K562 (cell line): ENCODE results near the gene NEDD9. TPM values are rescaled to one million over a fixed set of nuclear protein-coding genes. Genes with fewer than 3 reads are reported as not detected.

Experiments used
- ATAC-seq: fragments of 200-7000 bp; cut with Tn5 transposase; 3 replicates; pipeline ENCODE4 v1.9.1; 2020; ENCODE audit warnings: moderate library complexity
- BruUV-seq: library from RNA; stranded (reverse); fragments of 400-500 nt; replicated peaks from 2 replicates; lab custom pipeline; 2021; lab: Mats Ljungman, UMichigan
- CTCF ChIA-PET: fragments of 300-600 bp; formaldehyde crosslinking; extraction: SDS; loops from one replicate; lab custom pipeline; 2021; ENCODE audit warnings: low intra/inter-chr PET ratio; lab: Yijun Ruan, JAX
- POLR2A ChIA-PET: fragments of 300-600, 350-650 bp; sonication (Branson Sonifier 250); formaldehyde crosslinking; extraction: SDS; loops from one replicate; lab custom pipeline; 2021; ENCODE audit warnings: antibody characterized with exemption, inconsistent platforms; lab: Yijun Ruan, JAX
- DNase-seq, 4 experiments: peaks; one replicate each; pipeline versions ENCODE4 v3.0.0 to v3.0.0-alpha.2; 2011 to 2018; ENCODE audit warnings: low spot score in 3 of 4, mixed read lengths in 3 of 4; ENCODE audit errors: extremely low read depth in 1 of 4
- FAIRE-seq: peaks from 2 replicates; lab custom pipeline; 2011; peaks lifted over from hg19 to GRCh38; lab: Jason Lieb, UNC
- H2AFZ ChIP-seq: 2 replicates; pipeline ENCODE4 v1.6.0; 2011; ENCODE audit warnings: low read depth, low read length, control low read depth, inconsistent platforms
- H3K27ac ChIP-seq: fragments of 200-600 bp; 3 replicates; pipeline ENCODE4 v1.8.0; 2011; ENCODE audit warnings: low read depth, mild to moderate bottlenecking, control low read depth, inconsistent platforms, low read length, moderate library complexity, mixed read lengths; ENCODE audit errors: extremely low read depth
- H3K27me3 ChIP-seq, 2 experiments: fragments of 300-600 bp in 1 of 2; 2 replicates in 1 of 2; 3 replicates in 1 of 2; pipeline versions ENCODE4 v1.6.0 to v1.8.0; 2011; ENCODE audit warnings: inconsistent platforms in 2 of 2, low read length in 2 of 2, mild to moderate bottlenecking in 1 of 2, mixed read lengths in 1 of 2, moderate library complexity in 1 of 2; ENCODE audit not compliant: control insufficient read depth in 2 of 2, insufficient read depth in 2 of 2
- H3K36me3 ChIP-seq: fragments of 300-600 bp; 3 replicates; pipeline ENCODE4 v1.8.0; 2011; ENCODE audit warnings: mild to moderate bottlenecking, low read length, inconsistent platforms; ENCODE audit not compliant: control insufficient read depth, insufficient read depth
- H3K4me1 ChIP-seq, 2 experiments: fragments of 200-600 bp in 1 of 2; replicated peaks in 1 of 2; 2 replicates in 1 of 2; 3 replicates in 1 of 2; pipeline versions ENCODE4 v1.5.1 to v1.8.0; 2011; ENCODE audit warnings: inconsistent platforms in 2 of 2, low read length in 2 of 2, mild to moderate bottlenecking in 1 of 2, mixed read lengths in 1 of 2, moderate library complexity in 1 of 2; ENCODE audit not compliant: control insufficient read depth in 2 of 2, insufficient read depth in 2 of 2
- H3K4me2 ChIP-seq: 2 replicates; pipeline ENCODE4 v1.6.1; 2011; ENCODE audit warnings: low read length, control low read depth, inconsistent platforms, mixed read lengths; ENCODE audit not compliant: insufficient read depth
- H3K4me3 ChIP-seq: fragments of 200-600 bp; sonication (generic), shearing (Covaris generic); 2 replicates; pipeline ENCODE4 v1.5.1; 2016; ENCODE audit warnings: control low read depth, inconsistent platforms
- H3K79me2 ChIP-seq: fragments of 200-600 bp; 3 replicates; pipeline ENCODE4 v1.8.0; 2011; ENCODE audit warnings: low read length, inconsistent platforms; ENCODE audit not compliant: control insufficient read depth, insufficient read depth
- H3K9ac ChIP-seq, 2 experiments: 2 replicates each; pipeline versions ENCODE4 v1.6.0 to v1.6.1; 2011; ENCODE audit warnings: low read depth in 2 of 2, low read length in 2 of 2, control low read depth in 1 of 2, inconsistent platforms in 1 of 2, mild to moderate bottlenecking in 1 of 2, mixed read lengths in 1 of 2; ENCODE audit not compliant: insufficient read depth in 1 of 2
- H3K9me1 ChIP-seq: one replicate; pipeline ENCODE4 v1.6.0; 2011; ENCODE audit warnings: inconsistent platforms, mild to moderate bottlenecking, low read length, moderate library complexity; ENCODE audit not compliant: control insufficient read depth, insufficient read depth
- H3K9me3 ChIP-seq: replicated peaks from 2 replicates; pipeline ENCODE4 v1.5.1; 2011; ENCODE audit warnings: low read depth, low read length, inconsistent platforms; ENCODE audit not compliant: control insufficient read depth, insufficient read depth
- H4K20me1 ChIP-seq: replicated peaks from 2 replicates; pipeline ENCODE4 v1.6.1; 2011; ENCODE audit warnings: low read length, inconsistent platforms, mixed read lengths; ENCODE audit not compliant: control insufficient read depth, insufficient read depth
- ATF4 ChIP-seq: fragments of 450-650 bp; formaldehyde crosslinking; IDR thresholded peaks from 2 replicates; pipeline ENCODE4 v1.4.0; 2022; ENCODE audit warnings: mild to moderate bottlenecking, moderate library complexity
- BRD4 ChIP-seq: fragments of 200-600 bp; sonication (generic); IDR thresholded peaks from 2 replicates; pipeline ENCODE4 v1.6.1; 2017; ENCODE audit warnings: inconsistent platforms
- GABPB1 ChIP-seq: sonication (generic); formaldehyde crosslinking; IDR thresholded peaks from 2 replicates; pipeline ENCODE4 v1.8.0; 2022; ENCODE audit warnings: mild to moderate bottlenecking, missing genetic modification reagents
- HLTF ChIP-seq: fragments of 450-650 bp; IDR thresholded peaks from 2 replicates; pipeline ENCODE4 v1.6.1; 2016
- KHSRP ChIP-seq: fragments of 450-650 bp; IDR thresholded peaks from 2 replicates; pipeline ENCODE4 v1.6.1; 2017
- NR2C2 ChIP-seq, 2 experiments: fragments of 200-800 bp in 1 of 2; sonication (Bioruptor generic) in 1 of 2; sonication (generic) in 1 of 2; formaldehyde crosslinking in 1 of 2; IDR thresholded peaks; 2 replicates each; pipeline versions ENCODE4 v1.6.1 to v1.8.0; 2016 to 2022; ENCODE audit warnings: mild to moderate bottlenecking in 1 of 2, missing compliant biosample characterization in 1 of 2, missing genetic modification characterization in 1 of 2, missing genetic modification reagents in 1 of 2
- PBX2 ChIP-seq, 2 experiments: IDR thresholded peaks in 1 of 2; conservative IDR thresholded peaks in 1 of 2; 2 replicates each; pipeline ENCODE4 v1.6.1; 2016; ENCODE audit warnings: low read depth in 2 of 2, mild to moderate bottlenecking in 1 of 2, missing compliant biosample characterization in 1 of 2, missing genetic modification characterization in 1 of 2, moderate library complexity in 1 of 2
- RAD51 ChIP-seq: fragments of 450-650 bp; IDR thresholded peaks from 2 replicates; pipeline ENCODE4 v1.7.1; 2016; ENCODE audit warnings: low read depth, mild to moderate bottlenecking, borderline replicate concordance
- RNF2 ChIP-seq: sonication (generic); IDR thresholded peaks from 2 replicates; pipeline ENCODE4 v1.6.1; 2016
- SREBF1 ChIP-seq: fragments of 150-350 bp; IDR thresholded peaks from 2 replicates; pipeline ENCODE4 v1.6.1; 2014; ENCODE audit warnings: antibody characterized with exemption, low read depth, low read length, borderline replicate concordance
- ZC3H4 ChIP-seq: sonication (generic); formaldehyde crosslinking; IDR thresholded peaks from 2 replicates; pipeline ENCODE4 v1.9.0; 2021; ENCODE audit warnings: missing genetic modification reagents, borderline replicate concordance
- ZFP30 ChIP-seq: fragments of 250-450 bp; sonication (Bioruptor Pico); IDR thresholded peaks from 2 replicates; pipeline ENCODE4 v1.8.0; 2022; ENCODE audit warnings: moderate library complexity, mild to moderate bottlenecking, inconsistent platforms, borderline replicate concordance
- ZNF146 ChIP-seq: IDR thresholded peaks from one replicate; pipeline ENCODE4 v1.6.1; 2018; ENCODE audit warnings: missing compliant biosample characterization; ENCODE audit not compliant: unreplicated experiment
- ZNF224 ChIP-seq: sonication (generic); formaldehyde crosslinking; IDR thresholded peaks from 2 replicates; pipeline ENCODE4 v1.8.0; 2022; ENCODE audit warnings: mild to moderate bottlenecking, missing genetic modification reagents
- ZNF431 ChIP-seq: sonication (generic); formaldehyde crosslinking; IDR thresholded peaks from 2 replicates; pipeline ENCODE4 v1.8.0; 2022; ENCODE audit warnings: mild to moderate bottlenecking, missing genetic modification reagents
- ZNF778 ChIP-seq: fragments of 450-650 bp; formaldehyde crosslinking; IDR thresholded peaks from 2 replicates; pipeline ENCODE4 v1.4.0; 2020; ENCODE audit warnings: mild to moderate bottlenecking, moderate library complexity
- in situ Hi-C: fragments of 300-500 bp; cut with MboI; formaldehyde crosslinking; loops from 4 replicates; pipeline ENCODE4 v1.15.0; 2018; ENCODE audit warnings: inconsistent platforms, mixed read lengths
- intact Hi-C: fragments of 100-400 bp; cut with micrococcal nuclease; formaldehyde crosslinking; loops from 2 replicates; pipeline ENCODE4 v1.14.2; 2022
- polyA plus RNA-seq, 8 experiments: library from polyadenylated mRNA; depleted of rRNA in 4 of 8; stranded (reverse) in 5 of 8; unstranded in 3 of 8; fragments of >200 nt; fragmentation: Nextera tagmentation in 2 of 8; fragmentation: Illumina TruSeq in 1 of 8; extraction: Ambion mirVana in 2 of 8; extraction: Trizol in 1 of 8; gene quantifications; 2 replicates each; pipeline versions ENCODE4 v1.2.1 to v1.2.3, GENCODE V29; 2011 to 2014; ENCODE audit warnings: inconsistent platforms in 1 of 8, missing spikeins in 1 of 8
- total RNA-seq, 7 experiments: library from RNA; depleted of rRNA in 6 of 7; stranded (reverse); fragments of >200 nt in 6 of 7; fragmentation: Illumina TruSeq in 2 of 7; extraction: Trizol in 2 of 7; gene quantifications; 2 replicates each; pipeline versions ENCODE4 v1.2.1 to v1.2.3, GENCODE V29; 2011 to 2021; ENCODE audit warnings: low replicate concordance in 1 of 7

The NEDD9 gene
- total and polyA plus RNA-seq, 9 of the 15 experiments (the other 6 are each of a cell fraction or from before 2014, with no cell fraction given): 0.04 to 0.18 (median 0.15) TPM; not detected in 6

GRCh38 chr6:11236076-11236750, 3.7 kb upstream of the NEDD9 start (continued):
- TF ChIP-seq ZFP30 (CRISPR knock-in tag) (no peak), RAD51 (peak; percentile 29; the same call in 1 of the 2 replicates), SREBF1 (no peak), PBX2 (CRISPR knock-in tag; IDR thresholded peaks at IDR 0.05; ENCODE audit: low read depth) (no peak), PBX2 (tag; conservative IDR thresholded peaks at IDR 0.05; ENCODE audit: low read depth) (peak; percentile 47)

- FAIRE-seq (no peak), DNase-seq (no peak), ATAC-seq (no peak)
- no peak overlapping the region for H2AFZ ChIP-seq
- H3K9me3 ChIP-seq: no peaks in the 10 kb centered on the region
- POLR2A ChIA-PET: interaction anchor here (0.7 kb wide), 1 partner anchor 20 kb away, joined by 3 read pairs; no protein-coding TSS in a partner anchor
- no peak overlapping the region for H3K9ac ChIP-seq
- H3K4me3 ChIP-seq: no peak overlapping the region
- no peak overlapping the region for H3K4me2 ChIP-seq
- BruUV-seq: no TSS peak
- no peaks in the 10 kb centered on the region for H4K20me1 ChIP-seq
- H3K9me1 ChIP-seq: no peaks in the 10 kb centered on the region
- in situ Hi-C loops (no loop called here), intact Hi-C loops (no loop called here)
- H3K27ac ChIP-seq: no peak overlapping the region
- peaks cover 3 to 10% of the 10 kb centered on the region in 2 experiments; a peak in 3 of 5 replicates for H3K4me1 ChIP-seq
- CTCF ChIA-PET: no interaction called here
- H3K79me2 ChIP-seq: no peaks in the 10 kb centered on the region
- H3K27me3 ChIP-seq: peaks cover 6 to 29% of the 10 kb centered on the region in 2 experiments; a peak in 4 of 5 replicates
- no peaks in the 10 kb centered on the region for H3K36me3 ChIP-seq
- TF ChIP-seq BRD4 (no peak), ZNF146 (CRISPR knock-in tag) (no peak), ZNF431 (no peak), ZC3H4 (no peak), KHSRP (no peak), HLTF (no peak), RNF2 (no peak), ATF4 (CRISPR knock-in tag) (no peak), ZNF224 (CRISPR knock-in tag) (no peak), NR2C2 (CRISPR knock-in tag; IDR thresholded peaks at IDR 0.05) (no peak), NR2C2 (tag; IDR thresholded peaks at IDR 0.05) (no peak), RAD51 (no peak), ZNF778 (no peak), GABPB1 (CRISPR knock-in tag) (no peak)
These were observed 2.6 kb upstream of the NEDD9 start for GRCh38 chr6:11235062-11235461.
